Memory B cell (primary cell): Measurements from ENCODE around the gene MAGI3.
"Not testable (repeated sequence)": the region's sequence is repeated elsewhere in the genome, so short reads cannot be mapped to it uniquely, and the experiment has no call there.

Source experiments
- ATAC-seq: fragments of 150-1000 bp; cut with Tn5 transposase; 2 replicates; pipeline ENCODE4 v1.10.0; 2021; ENCODE audit warnings: low read depth, mild to moderate bottlenecking, moderate library complexity
- DNase-seq, 2 donors: peaks; one replicate each; pipeline ENCODE4 v3.0.0; 2022; ENCODE audit warnings: low spot score in 2 of 2
- H3K27ac Mint-ChIP-seq: one replicate; pipeline ENCODE4 v1.8.0; 2022; ENCODE audit warnings: mild to moderate bottlenecking, moderate library complexity, mixed read lengths
- H3K27me3 Mint-ChIP-seq: one replicate; pipeline ENCODE4 v1.8.0; 2022; ENCODE audit warnings: mixed read lengths
- H3K36me3 Mint-ChIP-seq: one replicate; pipeline ENCODE4 v1.8.0; 2022; ENCODE audit warnings: mild to moderate bottlenecking, mixed read lengths
- H3K4me1 Mint-ChIP-seq: one replicate; pipeline ENCODE4 v1.8.0; 2022; ENCODE audit warnings: mixed read lengths
- H3K4me3 Mint-ChIP-seq: one replicate; pipeline ENCODE4 v1.8.0; 2022; ENCODE audit warnings: mild to moderate bottlenecking, moderate library complexity, mixed read lengths
- H3K9me3 Mint-ChIP-seq: one replicate; pipeline ENCODE4 v1.8.0; 2022; ENCODE audit warnings: mixed read lengths

MAGI3 gene

GRCh38 chr1:113412020-113412419 is 21.7 kb downstream of the MAGI3 start:
- H3K27me3 Mint-ChIP-seq, H3K4me1 Mint-ChIP-seq, H3K9me3 Mint-ChIP-seq, H3K27ac Mint-ChIP-seq, H3K4me3 Mint-ChIP-seq, ATAC-seq, DNase-seq, H3K36me3 Mint-ChIP-seq: not testable (repeated sequence)

GRCh38 chr1:113415310-113416070 is 25.2 kb downstream of the MAGI3 start:
- no peak for DNase-seq
- H3K36me3 Mint-ChIP-seq = peaks cover 1% of the 10 kb centered on the region
- ATAC-seq = no peak
- no peak overlapping the region for H3K27ac Mint-ChIP-seq
- no peak overlapping the region for H3K4me3 Mint-ChIP-seq
- no peaks in the 10 kb centered on the region for H3K4me1 Mint-ChIP-seq
- peaks cover 1% of the 10 kb centered on the region for H3K27me3 Mint-ChIP-seq
- H3K9me3 Mint-ChIP-seq = peaks cover 2% of the 10 kb centered on the region

- H3K4me3 Mint-ChIP-seq, H3K36me3 Mint-ChIP-seq, ATAC-seq, H3K9me3 Mint-ChIP-seq, DNase-seq, H3K4me1 Mint-ChIP-seq, H3K27ac Mint-ChIP-seq, H3K27me3 Mint-ChIP-seq: not testable (repeated sequence)
Observed at GRCh38 chr1:113416071-113416470, 25.8 kb downstream of the MAGI3 start.

GRCh38 chr1:113416496-113416895 is 26.2 kb downstream of the MAGI3 start:
- Mint-ChIP-seq H3K27ac (no peak overlapping the region), H3K36me3 (peaks cover 1% of the 10 kb centered on the region), H3K9me3 (peaks cover 2% of the 10 kb centered on the region), H3K4me1 (no peaks in the 10 kb centered on the region), H3K4me3 (no peak overlapping the region), H3K27me3 (peaks cover 1% of the 10 kb centered on the region)
- no peak for ATAC-seq
- no peak for DNase-seq

- no peak for ATAC-seq
- DNase-seq = no peak
- Mint-ChIP-seq H3K4me3 (no peak overlapping the region), H3K27me3 (peaks cover 3% of the 10 kb centered on the region), H3K9me3 (peaks cover 6% of the 10 kb centered on the region), H3K36me3 (peaks cover 4% of the 10 kb centered on the region), H3K4me1 (no peaks in the 10 kb centered on the region), H3K27ac (no peak overlapping the region)
Observed at GRCh38 chr1:113422315-113423068, 32.2 kb downstream of the MAGI3 start.

- Mint-ChIP-seq H3K4me1 (no peaks in the 10 kb centered on the region), H3K36me3 (peaks cover 4% of the 10 kb centered on the region), H3K27ac (no peak overlapping the region), H3K9me3 (peaks cover 6% of the 10 kb centered on the region), H3K27me3 (peaks cover 2% of the 10 kb centered on the region), H3K4me3 (no peak overlapping the region)
- ATAC-seq = no peak
- no peak for DNase-seq
Observed at GRCh38 chr1:113423826-113424225, 33.5 kb downstream of the MAGI3 start.

- Mint-ChIP-seq H3K4me1 (no peaks in the 10 kb centered on the region), H3K9me3 (peaks cover 1% of the 10 kb centered on the region), H3K27ac (no peak overlapping the region), H3K27me3 (no peaks in the 10 kb centered on the region), H3K4me3 (no peak overlapping the region), H3K36me3 (peaks cover 2% of the 10 kb centered on the region)
- DNase-seq (no peak), ATAC-seq (no peak)
Observed at GRCh38 chr1:113429461-113430153, 39.3 kb downstream of the MAGI3 start.

GRCh38 chr1:113433184-113433583 is 42.9 kb downstream of the MAGI3 start:
- DNase-seq (no peak), ATAC-seq (no peak)
- Mint-ChIP-seq H3K4me1 (no peaks in the 10 kb centered on the region), H3K36me3 (peaks cover 2% of the 10 kb centered on the region), H3K27ac (no peak overlapping the region), H3K27me3 (no peaks in the 10 kb centered on the region), H3K4me3 (no peak overlapping the region), H3K9me3 (no peaks in the 10 kb centered on the region)

- Mint-ChIP-seq H3K9me3 (no peaks in the 10 kb centered on the region), H3K27ac (no peak overlapping the region), H3K4me1 (peaks cover under 1% of the 10 kb centered on the region), H3K27me3 (peaks cover under 1% of the 10 kb centered on the region), H3K4me3 (no peak overlapping the region), H3K36me3 (no peaks in the 10 kb centered on the region)
- ATAC-seq (no peak), DNase-seq (no peak)
Observed at GRCh38 chr1:113434081-113434873, 44.0 kb downstream of the MAGI3 start.

GRCh38 chr1:113434874-113435175 is 44.5 kb downstream of the MAGI3 start:
- no peak overlapping the region for H3K4me3 Mint-ChIP-seq
- H3K36me3 Mint-ChIP-seq = no peaks in the 10 kb centered on the region
- no peak for DNase-seq
- peaks cover 3% of the 10 kb centered on the region for H3K27me3 Mint-ChIP-seq
- no peak for ATAC-seq
- H3K4me1 Mint-ChIP-seq = peaks cover 3% of the 10 kb centered on the region
- H3K9me3 Mint-ChIP-seq = no peaks in the 10 kb centered on the region
- no peak overlapping the region for H3K27ac Mint-ChIP-seq

- H3K27ac Mint-ChIP-seq = no peak overlapping the region
- no peaks in the 10 kb centered on the region for H3K9me3 Mint-ChIP-seq
- H3K4me1 Mint-ChIP-seq = peaks cover 3% of the 10 kb centered on the region
- ATAC-seq (no peak), DNase-seq (no peak)
- H3K4me3 Mint-ChIP-seq = no peak overlapping the region
- H3K36me3 Mint-ChIP-seq = no peaks in the 10 kb centered on the region
- peaks cover 3% of the 10 kb centered on the region for H3K27me3 Mint-ChIP-seq
Observed at GRCh38 chr1:113437554-113438341, 47.4 kb downstream of the MAGI3 start.

GRCh38 chr1:113438505-113439276 is 48.4 kb downstream of the MAGI3 start:
- Mint-ChIP-seq H3K36me3 (peaks cover under 1% of the 10 kb centered on the region), H3K4me1 (peaks cover 3% of the 10 kb centered on the region)

GRCh38 chr1:113439277-113439670 is 49.0 kb downstream of the MAGI3 start:
- no peak overlapping the region for H3K4me3 Mint-ChIP-seq
- ATAC-seq (no peak), DNase-seq (no peak)
- H3K9me3 Mint-ChIP-seq = peaks cover under 1% of the 10 kb centered on the region
- no peak overlapping the region for H3K27ac Mint-ChIP-seq
- H3K27me3 Mint-ChIP-seq = peaks cover 3% of the 10 kb centered on the region
- H3K36me3 Mint-ChIP-seq = peaks cover 4% of the 10 kb centered on the region
- peaks cover 3% of the 10 kb centered on the region for H3K4me1 Mint-ChIP-seq

More at GRCh38 chr1:113438505-113439276, 48.4 kb downstream of the MAGI3 start:
- DNase-seq (no peak), ATAC-seq (no peak)
- Mint-ChIP-seq H3K9me3 (no peaks in the 10 kb centered on the region), H3K27me3 (peaks cover 3% of the 10 kb centered on the region), H3K27ac (no peak overlapping the region), H3K4me3 (no peak overlapping the region)
